Uterus (tissue), 4 donors: ENCODE data around the gene CPT1A. TPM values are rescaled to one million over a fixed set of nuclear protein-coding genes. Genes with fewer than 3 reads are reported as not detected.

Source experiments
- DNase-seq, 2 donors: peaks; one replicate each; pipeline ENCODE4 v3.0.0-alpha.2; 2019 to 2020
- H3K27ac ChIP-seq, 2 donors: fragments of 200-600 bp; sonication (generic); 1 replicate in 1 of 2; 2 replicates in 1 of 2; pipeline ENCODE4 v1.5.1; 2016 to 2018
- H3K27me3 ChIP-seq, 2 donors: fragments of 200-600 bp; sonication (generic); one replicate each; pipeline ENCODE4 v1.5.1; 2018 to 2019; ENCODE audit warnings: control low read depth in 1 of 2
- H3K36me3 ChIP-seq, 2 donors: fragments of 200-600 bp; sonication (generic); one replicate each; pipeline ENCODE4 v1.5.1; 2019; ENCODE audit warnings: control low read depth in 1 of 2
- H3K4me1 ChIP-seq, 2 donors: fragments of 200-600 bp; sonication (generic); one replicate each; pipeline ENCODE4 v1.5.1; 2018 to 2019; ENCODE audit warnings: control low read depth in 1 of 2
- H3K4me3 ChIP-seq, 2 donors: fragments of 200-600 bp; sonication (generic); 1 replicate in 1 of 2; 2 replicates in 1 of 2; pipeline ENCODE4 v1.5.1; 2018 to 2019; ENCODE audit warnings: mild to moderate bottlenecking in 1 of 2
- H3K9me3 ChIP-seq, 2 donors: fragments of 200-600 bp; sonication (generic); one replicate each; pipeline ENCODE4 v1.5.1; 2019; ENCODE audit warnings: control low read depth in 1 of 2
- POLR2A ChIP-seq, 2 donors: fragments of 450-650 bp; IDR thresholded peaks; one replicate each; pipeline ENCODE4 v1.6.1; 2016; ENCODE audit warnings: antibody characterized with exemption in 2 of 2, mild to moderate bottlenecking in 1 of 2, moderate library complexity in 1 of 2
- intact Hi-C: fragments of 100-400 bp; cut with DNase I; formaldehyde crosslinking; loops from one replicate; pipeline ENCODE4 v1.15.1; 2023; ENCODE audit warnings: low total_unique reads
- total RNA-seq, 4 donors: library from RNA; depleted of rRNA in 3 of 4; stranded (reverse); fragments of >200 nt in 3 of 4; gene quantifications; one replicate each; pipeline versions ENCODE4 v1.1.0 to v1.2.4, GENCODE V29; 2014 to 2023
- TF ChIP-seq, protein P1 (sequence below), 4 experiments: fragments of 200-600 bp in 2 of 4; fragments of 450-650 bp in 2 of 4; sonication (generic) in 2 of 4; IDR thresholded peaks; one replicate each; pipeline ENCODE4 v1.5.1; 2016 to 2019; ENCODE audit warnings: antibody characterized with exemption in 4 of 4, mild to moderate bottlenecking in 2 of 4, moderate library complexity in 1 of 4
- donor health status: DM: yes; HTN: yes; CAD: no.

Gene CPT1A
- total RNA-seq, 4 donors from 2014 or later, result 27.2 to 125 (median 67.9) TPM

DNA sequence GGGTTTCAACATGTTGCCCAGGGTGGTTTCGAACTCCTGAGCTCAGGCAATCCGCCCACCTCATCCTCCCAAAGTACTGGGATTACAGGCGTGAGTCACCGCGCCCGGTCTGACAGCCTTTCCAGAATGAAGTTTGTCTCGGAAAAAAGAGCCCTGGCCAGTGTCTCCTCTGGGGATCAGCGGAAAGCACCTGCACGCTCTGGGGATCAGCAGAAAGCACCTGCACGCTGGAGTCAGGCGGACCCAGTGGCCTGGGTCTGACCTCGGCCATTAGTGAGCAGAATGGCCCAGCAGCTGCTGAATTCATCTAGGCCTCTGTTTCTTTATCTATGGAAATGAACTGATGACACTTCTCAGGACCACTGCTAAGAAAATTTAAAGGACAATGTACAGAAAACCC, 79.9 kb downstream of the CPT1A start:
- no peak overlapping the region for H3K4me3 ChIP-seq
- H3K27me3 ChIP-seq, result no peaks in the 10 kb centered on the region
- H3K4me1 ChIP-seq, result no peaks in the 10 kb centered on the region
- intact Hi-C loops, result no loop called here
- no peaks in the 10 kb centered on the region for H3K36me3 ChIP-seq
- no peaks in the 10 kb centered on the region for H3K9me3 ChIP-seq
- DNase-seq, result no peak
- no peak overlapping the region for H3K27ac ChIP-seq
- TF ChIP-seq, protein P1, sequence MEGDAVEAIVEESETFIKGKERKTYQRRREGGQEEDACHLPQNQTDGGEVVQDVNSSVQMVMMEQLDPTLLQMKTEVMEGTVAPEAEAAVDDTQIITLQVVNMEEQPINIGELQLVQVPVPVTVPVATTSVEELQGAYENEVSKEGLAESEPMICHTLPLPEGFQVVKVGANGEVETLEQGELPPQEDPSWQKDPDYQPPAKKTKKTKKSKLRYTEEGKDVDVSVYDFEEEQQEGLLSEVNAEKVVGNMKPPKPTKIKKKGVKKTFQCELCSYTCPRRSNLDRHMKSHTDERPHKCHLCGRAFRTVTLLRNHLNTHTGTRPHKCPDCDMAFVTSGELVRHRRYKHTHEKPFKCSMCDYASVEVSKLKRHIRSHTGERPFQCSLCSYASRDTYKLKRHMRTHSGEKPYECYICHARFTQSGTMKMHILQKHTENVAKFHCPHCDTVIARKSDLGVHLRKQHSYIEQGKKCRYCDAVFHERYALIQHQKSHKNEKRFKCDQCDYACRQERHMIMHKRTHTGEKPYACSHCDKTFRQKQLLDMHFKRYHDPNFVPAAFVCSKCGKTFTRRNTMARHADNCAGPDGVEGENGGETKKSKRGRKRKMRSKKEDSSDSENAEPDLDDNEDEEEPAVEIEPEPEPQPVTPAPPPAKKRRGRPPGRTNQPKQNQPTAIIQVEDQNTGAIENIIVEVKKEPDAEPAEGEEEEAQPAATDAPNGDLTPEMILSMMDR (IDR thresholded peaks at IDR 0.05), result no peak
- TF ChIP-seq POLR2A (IDR thresholded peaks at IDR 0.05), result no peak

DNA sequence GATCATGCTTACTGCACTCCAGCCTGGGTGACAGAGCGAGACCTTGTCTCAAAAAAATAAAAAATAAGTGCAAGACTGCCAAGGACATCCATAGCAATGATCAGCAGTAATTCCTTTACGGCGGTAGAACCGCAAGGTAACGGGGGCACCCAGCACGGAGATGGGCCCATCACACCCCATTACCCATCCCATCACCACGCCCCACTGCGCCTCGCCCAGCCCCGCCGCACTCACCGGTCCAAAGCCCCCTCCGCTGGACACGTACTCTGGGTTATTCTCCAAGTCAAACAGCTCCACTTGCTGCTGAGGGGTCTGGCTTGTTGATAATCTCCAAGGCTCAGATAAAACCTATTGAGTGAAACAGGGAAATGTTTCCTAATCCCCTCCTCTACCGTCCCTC, 81.7 kb downstream of the CPT1A start:
- intact Hi-C loops, result no loop called here
- Histone ChIP-seq H3K4me1 (no peaks in the 10 kb centered on the region), H3K36me3 (no peaks in the 10 kb centered on the region), H3K27me3 (no peaks in the 10 kb centered on the region), H3K9me3 (no peaks in the 10 kb centered on the region), H3K4me3 (no peak overlapping the region), H3K27ac (no peak overlapping the region)
- DNase-seq, result no peak
- TF ChIP-seq, protein P1 (IDR thresholded peaks at IDR 0.05), result no peak
- TF ChIP-seq POLR2A (IDR thresholded peaks at IDR 0.05), result no peak

DNA sequence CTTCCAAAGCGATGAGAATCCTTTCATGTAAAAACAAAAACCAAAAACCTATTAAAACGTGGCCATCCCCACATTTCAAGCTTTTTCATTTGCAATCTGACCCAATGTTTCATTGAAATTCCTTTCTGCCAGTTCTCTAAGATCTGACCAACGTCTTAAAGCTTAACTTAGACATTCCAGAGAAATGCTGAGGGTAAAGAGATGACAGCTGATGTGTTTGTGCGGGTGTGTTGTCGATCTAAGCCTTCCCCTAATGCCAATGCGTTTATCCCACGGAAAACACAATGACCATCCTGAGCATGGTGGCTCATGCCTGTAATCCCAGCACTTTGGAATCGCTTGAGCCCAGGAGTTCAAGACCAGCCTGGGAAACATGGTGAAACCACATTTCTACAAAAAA, 84.0 kb downstream of the CPT1A start:
- no peak for DNase-seq
- Histone ChIP-seq H3K9me3 (no peaks in the 10 kb centered on the region), H3K27me3 (no peaks in the 10 kb centered on the region), H3K4me3 (no peak overlapping the region), H3K4me1 (no peaks in the 10 kb centered on the region), H3K36me3 (no peaks in the 10 kb centered on the region), H3K27ac (no peak overlapping the region)
- TF ChIP-seq POLR2A (IDR thresholded peaks at IDR 0.05), result no peak
- TF ChIP-seq, protein P1 (IDR thresholded peaks at IDR 0.05), result no peak
- intact Hi-C loops, result no loop called here

DNA sequence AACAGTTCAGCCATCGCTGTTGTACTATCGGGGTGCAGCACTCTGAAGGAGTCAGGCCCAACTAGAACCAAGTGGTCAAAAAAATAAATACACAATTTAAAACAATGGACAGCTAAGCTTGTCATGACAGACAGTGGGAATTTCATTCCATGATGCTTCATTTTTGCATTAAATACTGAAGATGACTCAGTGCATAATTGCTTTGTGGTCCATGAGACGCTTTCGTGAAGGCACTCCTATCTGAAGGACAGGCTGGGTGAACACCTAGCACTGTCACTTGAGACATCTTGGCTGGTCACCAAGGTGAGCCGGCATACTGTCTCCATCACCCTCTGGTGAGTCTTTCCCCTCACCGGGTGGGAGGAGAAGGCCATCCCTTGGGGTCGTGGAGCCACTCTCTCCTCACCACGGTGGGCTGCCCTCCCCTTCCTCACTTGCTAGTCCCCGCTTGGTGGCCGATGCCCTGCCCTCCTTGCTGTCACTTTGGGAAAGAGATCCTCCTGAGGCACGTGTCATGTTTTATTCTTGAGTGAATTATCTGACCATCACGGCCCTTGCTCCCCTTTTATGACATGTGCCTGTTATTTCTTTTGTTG, 85.4 kb downstream of the CPT1A start:
- Histone ChIP-seq H3K36me3 (no peaks in the 10 kb centered on the region), H3K4me1 (no peaks in the 10 kb centered on the region), H3K27me3 (no peaks in the 10 kb centered on the region), H3K4me3 (no peak overlapping the region), H3K9me3 (no peaks in the 10 kb centered on the region), H3K27ac (no peak overlapping the region)
- DNase-seq, result no peak
- TF ChIP-seq, protein P1 (IDR thresholded peaks at IDR 0.05), result no peak
- no peak for TF ChIP-seq POLR2A (IDR thresholded peaks at IDR 0.05)
- intact Hi-C loops, result no loop called here

DNA sequence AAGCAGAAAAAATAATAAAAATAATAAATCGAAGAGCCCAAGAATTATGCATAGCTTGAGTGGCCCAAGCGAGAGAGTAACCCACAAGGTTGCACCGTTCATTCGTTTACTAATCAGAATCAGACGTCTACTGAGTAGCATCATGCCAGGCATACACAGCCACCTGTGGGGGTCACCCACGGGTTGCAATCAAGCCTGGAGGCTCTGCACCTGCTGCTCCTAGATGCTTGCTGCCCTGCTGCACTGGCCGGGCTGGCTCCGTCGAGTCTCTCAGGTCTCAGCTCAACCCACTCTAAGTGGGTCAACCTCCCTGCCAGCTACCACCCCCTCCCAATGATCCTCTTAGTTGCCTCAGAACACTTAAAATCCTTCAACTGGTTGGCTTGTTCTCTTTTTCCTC, 88.4 kb downstream of the CPT1A start:
- Histone ChIP-seq H3K9me3 (no peaks in the 10 kb centered on the region), H3K4me1 (no peaks in the 10 kb centered on the region), H3K4me3 (no peak overlapping the region), H3K27ac (no peak overlapping the region), H3K27me3 (no peaks in the 10 kb centered on the region), H3K36me3 (no peaks in the 10 kb centered on the region)
- intact Hi-C loops, result no loop called here
- TF ChIP-seq, protein P1 (IDR thresholded peaks at IDR 0.05), result no peak
- no peak for TF ChIP-seq POLR2A (IDR thresholded peaks at IDR 0.05)
- DNase-seq, result no peak
